Activated CD4-positive, alpha-beta T cell treated with anti-CD3 and anti-CD28 coated beads, Interleukin-10, Interleukin-2, amounts not matched to agents 100 ng/mL and 50 ng/mL, durations not matched to agents 16 hours and 8 hours (primary cell): Measurements from ENCODE around the gene SLITRK3.

Experiments
- DNase-seq: peaks from one replicate; pipeline ENCODE4 v3.0.0-alpha.2; 2020

The SLITRK3 gene

GRCh38 chr3:165195640-165196576 is at the start of gene SLITRK3:
TSS of gene SLITRK3 (minus strand) at chr3:165196384. CDS start at chr3:165190830, 5,554 bp downstream.
- no peak for DNase-seq

- no peak for DNase-seq
These were observed 47.4 kb upstream of the SLITRK3 start for GRCh38 chr3:165243597-165243996.

GRCh38 chr3:165233501-165234195 is 37.5 kb upstream of the SLITRK3 start:
- DNase-seq: no peak

- DNase-seq: no peak
These were observed 29.4 kb upstream of the SLITRK3 start for GRCh38 chr3:165225604-165226003.

- no peak for DNase-seq
These were observed 21.6 kb upstream of the SLITRK3 start for GRCh38 chr3:165217739-165218138.

GRCh38 chr3:165212580-165212979 is 16.4 kb upstream of the SLITRK3 start:
- no peak for DNase-seq

GRCh38 chr3:165211721-165212120 is 15.5 kb upstream of the SLITRK3 start:
- no peak for DNase-seq

GRCh38 chr3:165210727-165211126 is 14.5 kb upstream of the SLITRK3 start:
- no peak for DNase-seq

GRCh38 chr3:165210132-165210531 is 13.9 kb upstream of the SLITRK3 start:
- no peak for DNase-seq

- peak; percentile 55 for DNase-seq
These were observed 10.5 kb upstream of the SLITRK3 start for GRCh38 chr3:165206454-165207266.

GRCh38 chr3:165204445-165204844 is 8.3 kb upstream of the SLITRK3 start:
- no peak for DNase-seq

GRCh38 chr3:165202995-165203394 is 6.8 kb upstream of the SLITRK3 start:
- no peak for DNase-seq

GRCh38 chr3:165201964-165202363 is 5.8 kb upstream of the SLITRK3 start:
- no peak for DNase-seq

GRCh38 chr3:165197481-165197800 is 1.3 kb upstream of the SLITRK3 start:
- DNase-seq: no peak

GRCh38 chr3:165196577-165197480 is 645 bp upstream of the SLITRK3 start:
- no peak for DNase-seq

GRCh38 chr3:165195241-165195639 is 944 bp downstream of the SLITRK3 start:
- DNase-seq: no peak

GRCh38 chr3:165194511-165195240 is 1.5 kb downstream of the SLITRK3 start:
- DNase-seq: no peak

GRCh38 chr3:165193366-165194254 is 2.6 kb downstream of the SLITRK3 start:
- DNase-seq: no peak

- DNase-seq: no peak
These were observed 3.5 kb downstream of the SLITRK3 start for GRCh38 chr3:165192610-165193192.

GRCh38 chr3:165191491-165191890 is 4.7 kb downstream of the SLITRK3 start:
- no peak for DNase-seq
